Measurements from ENCODE around the gene P3H1. TPM values are rescaled to one million over a fixed set of nuclear protein-coding genes. Genes with fewer than 3 reads are reported as not detected.

Gene P3H1
- total RNA-seq, 2 experiments from 2014 or later, result 48.1 to 54.0 TPM

GRCh38 chr1:42739753-42740700, 26.8 kb downstream of the P3H1 start, which contains the start of gene CLDN19:
TSS of gene CLDN19 (minus strand) at chr1:42740236. CDS start at chr1:42740063, 173 bp downstream.
- peaks cover 8% of the 10 kb centered on the region for H3K4me1 Mint-ChIP-seq
- no peaks in the 10 kb centered on the region for H3K27me3 Mint-ChIP-seq
- ATAC-seq, result no peak
- no peak within 1 kb of the TSS for H3K27ac Mint-ChIP-seq
- DNase-seq, result no peak
- H3K4me3 Mint-ChIP-seq, result no peak within 1 kb of the TSS
- CTCF ChIA-PET, result no interaction called here
- no peaks in the 10 kb centered on the region for H3K36me3 Mint-ChIP-seq
- H3K9me3 Mint-ChIP-seq (ENCODE audit: low read depth), result no peaks in the 10 kb centered on the region

GRCh38 chr1:42738678-42739226, 28.1 kb downstream of the P3H1 start:
- no peak for ATAC-seq
- Mint-ChIP-seq H3K27me3 (no peaks in the 10 kb centered on the region), H3K4me1 (peaks cover 8% of the 10 kb centered on the region), H3K27ac (no peak overlapping the region), H3K9me3 (ENCODE audit: low read depth) (no peaks in the 10 kb centered on the region), H3K36me3 (no peaks in the 10 kb centered on the region), H3K4me3 (no peak overlapping the region)
- CTCF ChIA-PET, result no interaction called here
- DNase-seq, result no peak

DNA sequence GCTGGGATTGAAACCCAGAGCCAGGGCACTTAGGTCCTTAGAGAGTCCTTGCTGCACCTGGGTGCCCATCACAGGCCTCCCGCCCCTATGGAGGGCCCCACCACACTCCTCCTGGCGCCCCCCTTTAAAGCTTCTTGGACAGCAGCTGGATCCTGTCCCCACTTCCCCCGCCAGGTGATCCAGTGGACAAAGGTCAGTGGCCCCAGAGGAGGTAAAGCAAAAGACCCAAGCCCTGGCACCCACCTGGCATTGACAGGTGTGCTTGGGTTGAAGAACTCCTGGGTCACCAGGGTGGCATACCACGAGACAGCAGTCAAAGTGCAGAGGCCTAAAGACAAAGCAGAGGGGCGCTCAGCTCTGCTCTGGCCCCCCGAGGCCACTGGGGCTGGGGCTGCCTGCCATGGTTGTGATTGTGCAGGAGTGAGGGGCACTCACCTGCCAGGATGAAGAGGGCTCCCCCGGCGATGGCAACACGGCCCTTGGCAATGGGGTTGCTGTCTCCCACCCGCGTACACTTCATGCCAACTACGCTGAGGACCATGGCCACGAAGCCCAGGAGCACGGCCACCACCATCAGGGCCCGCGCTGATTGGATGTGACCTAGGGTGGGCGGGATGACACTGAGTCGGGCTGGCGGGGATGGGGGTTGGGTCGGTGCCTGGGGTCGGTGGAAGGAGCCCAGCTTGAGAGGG, 28.7 kb downstream of the P3H1 start:
- no peaks in the 10 kb centered on the region for H3K9me3 Mint-ChIP-seq (ENCODE audit: low read depth)
- DNase-seq (no peak), ATAC-seq (no peak)
- H3K27ac Mint-ChIP-seq, result no peak overlapping the region
- CTCF ChIA-PET, result no interaction called here
- no peak overlapping the region for H3K4me3 Mint-ChIP-seq
- H3K4me1 Mint-ChIP-seq, result peaks cover 8% of the 10 kb centered on the region
- H3K36me3 Mint-ChIP-seq, result no peaks in the 10 kb centered on the region
- H3K27me3 Mint-ChIP-seq, result no peaks in the 10 kb centered on the region

DNA sequence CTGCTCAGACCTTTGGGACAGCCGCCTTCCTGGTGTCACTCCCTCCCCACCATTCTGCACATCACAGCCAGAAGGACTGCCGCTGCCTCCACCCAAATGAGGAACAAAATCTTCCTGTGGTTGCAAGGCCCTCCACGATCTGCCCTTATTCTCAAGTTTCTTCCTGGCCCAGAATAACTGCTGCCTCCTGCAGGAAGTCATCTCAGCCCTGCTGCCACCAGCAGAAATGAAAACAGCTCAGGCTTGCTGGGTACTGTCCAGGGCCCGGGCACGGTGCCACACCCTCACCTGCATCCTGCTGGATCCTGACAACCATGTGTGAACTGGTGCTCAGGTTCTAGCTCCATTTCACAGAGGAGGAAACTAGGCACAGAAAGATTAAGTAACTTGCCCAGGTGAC, 29.6 kb downstream of the P3H1 start:
- CTCF ChIA-PET, result interaction anchor here (0.7 kb wide), 1 partner anchor 53 kb away, joined by 4 read pairs; no protein-coding TSS in a partner anchor
- ATAC-seq, result peak; percentile 35
- no peak for DNase-seq

DNA sequence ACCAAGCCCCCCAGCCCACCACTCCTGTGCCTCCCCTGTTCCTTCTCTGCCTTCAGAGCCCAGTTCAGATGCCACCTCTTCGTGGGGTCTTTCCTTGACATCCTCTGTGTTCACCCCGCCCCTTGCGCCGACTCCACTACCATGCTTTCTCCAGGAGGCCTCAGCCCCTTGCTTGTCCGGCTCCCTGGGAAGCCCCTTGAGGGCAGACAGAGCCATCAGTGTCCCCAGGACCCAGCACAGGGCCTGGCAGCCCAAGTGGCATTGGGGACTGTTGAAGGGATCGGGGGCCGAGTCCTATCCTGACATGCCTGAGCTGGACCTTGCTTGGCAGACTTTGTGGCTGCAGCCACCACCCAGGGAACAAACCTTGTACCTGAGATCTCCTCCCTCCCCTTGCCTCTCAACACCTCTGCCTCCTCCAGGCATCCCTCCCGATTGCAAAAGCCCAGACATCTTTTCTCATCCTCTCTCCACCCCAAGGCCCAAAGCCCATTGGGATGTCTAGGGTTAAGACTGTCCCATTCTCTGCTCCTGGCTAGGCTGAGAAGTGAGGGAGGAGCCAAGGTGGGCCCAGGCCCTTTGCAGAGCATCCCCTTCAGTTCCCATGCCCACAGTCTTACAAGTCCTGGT, 30.1 kb downstream of the P3H1 start:
- CTCF ChIA-PET, result interaction anchor here (0.8 kb wide), 1 partner anchor 393 kb away, joined by 3 read pairs; no protein-coding TSS in a partner anchor

More for the DNA sequence above, 29.6 kb downstream of the P3H1 start:
- Mint-ChIP-seq H3K36me3 (no peaks in the 10 kb centered on the region), H3K27ac (no peak overlapping the region), H3K9me3 (ENCODE audit: low read depth) (no peaks in the 10 kb centered on the region), H3K27me3 (no peaks in the 10 kb centered on the region), H3K4me1 (peaks cover 8% of the 10 kb centered on the region), H3K4me3 (no peak overlapping the region)

DNA sequence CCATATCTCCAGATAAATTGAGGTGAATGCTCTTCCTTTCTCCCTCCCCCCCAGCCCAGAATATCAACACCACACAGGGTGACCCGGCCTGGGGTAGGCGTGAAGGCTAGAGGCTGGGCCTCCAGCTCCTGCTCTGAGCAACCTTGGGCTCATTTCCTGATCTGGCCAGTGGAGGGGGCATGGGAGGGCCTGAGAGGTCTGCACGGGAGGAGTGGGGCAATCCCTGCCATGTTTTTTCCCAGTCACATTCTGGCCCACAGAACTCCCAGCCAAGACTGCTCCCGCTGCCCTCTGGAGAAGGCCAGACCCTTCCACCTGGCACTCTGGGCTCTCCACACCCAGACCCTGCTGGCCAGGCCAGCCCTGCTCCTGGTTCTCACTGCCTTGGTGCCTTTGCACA, 30.7 kb downstream of the P3H1 start:
- Mint-ChIP-seq H3K27me3 (no peaks in the 10 kb centered on the region), H3K4me1 (peaks cover 8% of the 10 kb centered on the region), H3K9me3 (ENCODE audit: low read depth) (no peaks in the 10 kb centered on the region), H3K4me3 (no peak overlapping the region), H3K36me3 (no peaks in the 10 kb centered on the region), H3K27ac (no peak overlapping the region)
- DNase-seq (no peak), ATAC-seq (peak; percentile 41)
- CTCF ChIA-PET, result interaction anchor here (0.8 kb wide), 1 partner anchor 392 kb away, joined by 3 read pairs; no protein-coding TSS in a partner anchor

More for the DNA sequence above, 30.1 kb downstream of the P3H1 start:
- ATAC-seq (no peak), DNase-seq (no peak)
- Mint-ChIP-seq H3K4me1 (peaks cover 8% of the 10 kb centered on the region), H3K4me3 (no peak overlapping the region), H3K27me3 (no peaks in the 10 kb centered on the region), H3K9me3 (ENCODE audit: low read depth) (no peaks in the 10 kb centered on the region), H3K27ac (no peak overlapping the region), H3K36me3 (no peaks in the 10 kb centered on the region)

- ATAC-seq (no peak), DNase-seq (no peak)
- H3K4me1 Mint-ChIP-seq, result peaks cover 8% of the 10 kb centered on the region
- H3K9me3 Mint-ChIP-seq (ENCODE audit: low read depth), result no peaks in the 10 kb centered on the region
- H3K4me3 Mint-ChIP-seq, result no peak overlapping the region
- no peaks in the 10 kb centered on the region for H3K36me3 Mint-ChIP-seq
- H3K27ac Mint-ChIP-seq, result no peak overlapping the region
- H3K27me3 Mint-ChIP-seq, result no peaks in the 10 kb centered on the region
- CTCF ChIA-PET, result interaction anchor here (0.8 kb wide), 1 partner anchor 391 kb away, joined by 3 read pairs; no protein-coding TSS in a partner anchor
Observed at GRCh38 chr1:42735477-42736105, 31.2 kb downstream of the P3H1 start.

DNA sequence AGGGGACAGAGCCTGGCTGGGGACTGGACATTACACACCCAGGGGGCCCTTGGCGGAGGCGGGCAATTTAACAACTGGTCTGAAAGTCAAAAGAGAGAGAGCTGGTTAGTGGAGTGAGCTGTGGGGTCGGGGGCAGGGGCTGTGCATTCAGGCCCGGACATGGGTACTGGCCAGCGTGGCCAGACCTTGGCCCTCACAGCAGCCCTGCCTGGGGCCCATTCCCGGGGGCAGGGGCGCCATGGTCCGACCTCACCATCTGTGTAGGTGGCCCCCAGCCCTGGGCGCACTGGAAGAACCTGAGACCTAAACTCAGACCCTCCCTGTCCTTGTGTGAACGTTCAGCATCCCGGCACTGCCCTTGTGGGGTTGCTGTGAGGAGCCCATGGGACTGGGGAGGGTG, 31.8 kb downstream of the P3H1 start:
- CTCF ChIA-PET, result no interaction called here
- H3K4me3 Mint-ChIP-seq, result no peak overlapping the region
- no peaks in the 10 kb centered on the region for H3K9me3 Mint-ChIP-seq (ENCODE audit: low read depth)
- H3K4me1 Mint-ChIP-seq, result peaks cover 8% of the 10 kb centered on the region
- no peak overlapping the region for H3K27ac Mint-ChIP-seq
- ATAC-seq, result no peak
- H3K27me3 Mint-ChIP-seq, result no peaks in the 10 kb centered on the region
- no peaks in the 10 kb centered on the region for H3K36me3 Mint-ChIP-seq
- no peak for DNase-seq

- Mint-ChIP-seq H3K27me3 (no peaks in the 10 kb centered on the region), H3K4me3 (no peak overlapping the region), H3K9me3 (ENCODE audit: low read depth) (no peaks in the 10 kb centered on the region), H3K27ac (no peak overlapping the region), H3K36me3 (no peaks in the 10 kb centered on the region), H3K4me1 (peaks cover 8% of the 10 kb centered on the region)
- CTCF ChIA-PET, result interaction anchor here (0.9 kb wide), 1 partner anchor 13 kb away, joined by 3 read pairs; no protein-coding TSS in a partner anchor
- no peak for ATAC-seq
- no peak for DNase-seq
Observed at GRCh38 chr1:42734201-42735035, 32.4 kb downstream of the P3H1 start.

GRCh38 chr1:42733415-42734200, 33.2 kb downstream of the P3H1 start:
- CTCF ChIA-PET, result interaction anchor here (0.9 kb wide), 1 partner anchor 14 kb away, joined by 3 read pairs; no protein-coding TSS in a partner anchor
- DNase-seq (no peak), ATAC-seq (no peak)
- no peaks in the 10 kb centered on the region for H3K36me3 Mint-ChIP-seq
- peaks cover 8% of the 10 kb centered on the region for H3K4me1 Mint-ChIP-seq
- no peak overlapping the region for H3K4me3 Mint-ChIP-seq
- H3K9me3 Mint-ChIP-seq (ENCODE audit: low read depth), result no peaks in the 10 kb centered on the region
- H3K27ac Mint-ChIP-seq, result no peak overlapping the region
- H3K27me3 Mint-ChIP-seq, result no peaks in the 10 kb centered on the region

DNA sequence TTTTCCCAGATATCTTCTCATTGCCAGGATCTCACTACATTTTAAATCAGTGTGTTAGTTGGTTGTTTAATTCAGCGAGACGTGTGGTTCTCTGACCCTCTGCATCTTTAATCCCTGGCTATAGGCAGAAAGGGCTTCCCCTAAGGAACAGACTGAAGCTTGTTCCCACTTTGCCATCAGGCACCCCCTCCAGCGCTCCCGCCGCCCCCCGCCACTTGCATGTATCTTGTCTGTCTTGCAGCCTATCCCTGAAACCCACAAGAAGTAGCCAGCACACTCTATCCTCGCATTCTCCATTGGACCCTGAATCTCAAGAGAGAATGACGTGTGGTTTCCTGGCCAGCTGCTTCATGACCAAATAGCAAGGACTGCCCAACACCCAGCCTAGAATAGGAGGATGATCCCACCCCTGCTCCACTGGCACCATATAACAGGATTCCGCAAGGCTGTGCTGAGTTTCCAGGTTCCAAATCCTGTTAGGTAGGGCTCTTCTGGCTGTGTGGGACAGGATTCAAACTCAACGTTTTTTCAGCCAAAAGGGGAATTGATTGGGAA, 34.6 kb downstream of the P3H1 start:
- DNase-seq, result peak; percentile 36
- Mint-ChIP-seq H3K9me3 (ENCODE audit: low read depth) (no peaks in the 10 kb centered on the region), H3K27ac (no peak overlapping the region), H3K4me3 (no peak overlapping the region), H3K4me1 (peaks cover 5% of the 10 kb centered on the region), H3K27me3 (no peaks in the 10 kb centered on the region), H3K36me3 (no peaks in the 10 kb centered on the region)
- ATAC-seq, result no peak
- CTCF ChIA-PET, result no interaction called here
